Ascending aorta (tissue), 2 donors: Measurements from ENCODE around the gene CHRNG. TPM values are rescaled to one million over a fixed set of nuclear protein-coding genes. Genes with fewer than 3 reads are reported as not detected.

ENCODE experiments used
- DNase-seq, 2 donors: peaks; one replicate each; pipeline ENCODE4 v3.0.0-alpha.2; 2019; ENCODE audit warnings: low spot score in 2 of 2
- H3K27ac ChIP-seq, 2 donors: fragments of 200-600 bp; sonication (generic); one replicate each; pipeline ENCODE4 v1.5.1; 2016 to 2017; ENCODE audit warnings: mild to moderate bottlenecking in 1 of 2
- H3K27me3 ChIP-seq: fragments of 200-600 bp; sonication (generic); one replicate; pipeline ENCODE4 v1.5.1; 2017
- H3K36me3 ChIP-seq, 2 donors: fragments of 200-600 bp; sonication (generic); one replicate each; pipeline ENCODE4 v1.5.1; 2016
- H3K4me1 ChIP-seq, 2 donors: fragments of 200-600 bp; sonication (generic); one replicate each; pipeline ENCODE4 v1.5.1; 2016 to 2017; ENCODE audit warnings: mild to moderate bottlenecking in 1 of 2
- H3K4me3 ChIP-seq, 2 donors: fragments of 200-600 bp; sonication (generic); one replicate each; pipeline ENCODE4 v1.5.1; 2016 to 2017; ENCODE audit warnings: mild to moderate bottlenecking in 1 of 2
- H3K9me3 ChIP-seq, 2 donors: fragments of 200-600 bp; sonication (generic); one replicate each; pipeline ENCODE4 v1.5.1; 2016
- CTCF ChIP-seq, 3 experiments: fragments of 200-600 bp in 2 of 3; fragments of 450-650 bp in 1 of 3; sonication (generic) in 2 of 3; IDR thresholded peaks; one replicate each; pipeline ENCODE4 v1.5.1; 2016 to 2019; ENCODE audit warnings: antibody characterized with exemption in 3 of 3, mild to moderate bottlenecking in 1 of 3, moderate library complexity in 1 of 3
- intact Hi-C: fragments of 100-400 bp; cut with DNase I; formaldehyde crosslinking; loops from one replicate; pipeline ENCODE4 v1.15.1; 2023
- total RNA-seq: library from RNA; depleted of rRNA; stranded (reverse); fragments of >200 nt; gene quantifications from one replicate; pipeline ENCODE4 v1.1.0, GENCODE V29; 2016

CHRNG gene
- not detected for total RNA-seq

- no peak for TF ChIP-seq CTCF (IDR thresholded peaks at IDR 0.05)
- DNase-seq: no peak
- intact Hi-C loops: no loop called here
- H3K27ac ChIP-seq: no peak within 1 kb of the TSS
- no peaks in the 10 kb centered on the region for H3K4me1 ChIP-seq
- H3K27me3 ChIP-seq: no peaks in the 10 kb centered on the region
- no peaks in the 10 kb centered on the region for H3K9me3 ChIP-seq
- no peak within 1 kb of the TSS for H3K4me3 ChIP-seq
- no peaks in the 10 kb centered on the region for H3K36me3 ChIP-seq
Measured at GRCh38 chr2:232539298-232540231, at the start of gene CHRNG. Gene CHRNG (plus strand): TSS chr2:232539692. CDS start chr2:232539748, 56 bp downstream.

GRCh38 chr2:232490221-232491138 lies 49.0 kb upstream of the CHRNG start:
- Histone ChIP-seq H3K9me3 (no peaks in the 10 kb centered on the region), H3K4me3 (no peak overlapping the region), H3K27ac (no peak overlapping the region), H3K27me3 (no peaks in the 10 kb centered on the region), H3K4me1 (no peaks in the 10 kb centered on the region), H3K36me3 (no peaks in the 10 kb centered on the region)
- intact Hi-C loops: no loop called here
- DNase-seq: no peak
- TF ChIP-seq CTCF (IDR thresholded peaks at IDR 0.05): no peak

DNA sequence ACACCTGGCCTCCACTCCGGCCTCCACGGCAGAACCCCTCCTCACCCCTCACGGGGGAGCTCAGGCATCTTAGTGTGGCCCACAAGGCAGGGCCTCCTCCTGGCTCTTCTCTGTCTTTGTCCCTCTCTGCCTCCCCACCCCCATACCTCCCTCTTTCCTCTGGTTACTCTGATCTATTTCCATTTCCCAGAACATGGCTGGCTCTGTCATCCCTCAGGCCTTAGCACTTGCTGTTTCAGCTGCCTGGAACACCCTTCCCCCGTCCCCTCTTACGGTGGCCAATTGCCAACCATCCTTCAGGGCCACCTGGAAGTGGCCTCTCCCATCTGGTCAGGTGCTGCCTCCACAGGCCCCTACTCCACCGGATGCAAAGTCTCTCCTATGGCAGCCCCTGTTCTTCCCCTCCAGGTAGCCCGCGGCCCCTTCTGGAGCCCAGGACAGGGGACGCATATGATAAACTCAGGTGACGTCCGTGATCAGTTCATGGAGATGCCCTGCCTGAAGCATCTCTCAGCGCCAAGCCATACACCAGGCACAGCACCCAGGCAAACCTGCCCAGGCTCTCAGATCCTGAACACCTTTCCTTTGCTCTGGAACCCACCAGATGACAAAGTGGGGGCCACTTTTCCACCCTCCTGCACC lies 48.2 kb upstream of the CHRNG start:
- intact Hi-C loops: no loop called here
- Histone ChIP-seq H3K4me3 (no peak overlapping the region), H3K27me3 (no peaks in the 10 kb centered on the region), H3K4me1 (no peaks in the 10 kb centered on the region), H3K9me3 (no peaks in the 10 kb centered on the region), H3K36me3 (no peaks in the 10 kb centered on the region), H3K27ac (no peak overlapping the region)
- no peak for TF ChIP-seq CTCF (IDR thresholded peaks at IDR 0.05)
- no peak for DNase-seq

- TF ChIP-seq CTCF (IDR thresholded peaks at IDR 0.05): no peak
- Histone ChIP-seq H3K4me1 (no peaks in the 10 kb centered on the region), H3K9me3 (no peaks in the 10 kb centered on the region), H3K4me3 (no peak overlapping the region), H3K27me3 (no peaks in the 10 kb centered on the region), H3K27ac (no peak overlapping the region), H3K36me3 (no peaks in the 10 kb centered on the region)
- intact Hi-C loops: no loop called here
- no peak for DNase-seq
Measured at GRCh38 chr2:232492236-232492848, 47.1 kb upstream of the CHRNG start.
